SK-N-MC (cell line): ENCODE results near the gene RYR3.

Source experiments
- EZH2 ChIP-seq: fragments of 200-600 bp; sonication (generic); IDR thresholded peaks from one replicate; pipeline ENCODE4 v1.6.1; 2017; ENCODE audit warnings: antibody characterized with exemption
- FOXP2 ChIP-seq: optimal IDR thresholded peaks from 2 replicates; pipeline ENCODE3; 2011; ENCODE audit warnings: mild to moderate bottlenecking, moderate library complexity; ENCODE audit not compliant: insufficient read depth; ENCODE audit errors: extremely low read length, control extremely low read depth
- POLR2AphosphoS5 ChIP-seq: IDR thresholded peaks from 2 replicates; pipeline ENCODE4 v1.6.1; 2012; ENCODE audit warnings: mild to moderate bottlenecking, low read depth, low read length, borderline replicate concordance

DNA sequence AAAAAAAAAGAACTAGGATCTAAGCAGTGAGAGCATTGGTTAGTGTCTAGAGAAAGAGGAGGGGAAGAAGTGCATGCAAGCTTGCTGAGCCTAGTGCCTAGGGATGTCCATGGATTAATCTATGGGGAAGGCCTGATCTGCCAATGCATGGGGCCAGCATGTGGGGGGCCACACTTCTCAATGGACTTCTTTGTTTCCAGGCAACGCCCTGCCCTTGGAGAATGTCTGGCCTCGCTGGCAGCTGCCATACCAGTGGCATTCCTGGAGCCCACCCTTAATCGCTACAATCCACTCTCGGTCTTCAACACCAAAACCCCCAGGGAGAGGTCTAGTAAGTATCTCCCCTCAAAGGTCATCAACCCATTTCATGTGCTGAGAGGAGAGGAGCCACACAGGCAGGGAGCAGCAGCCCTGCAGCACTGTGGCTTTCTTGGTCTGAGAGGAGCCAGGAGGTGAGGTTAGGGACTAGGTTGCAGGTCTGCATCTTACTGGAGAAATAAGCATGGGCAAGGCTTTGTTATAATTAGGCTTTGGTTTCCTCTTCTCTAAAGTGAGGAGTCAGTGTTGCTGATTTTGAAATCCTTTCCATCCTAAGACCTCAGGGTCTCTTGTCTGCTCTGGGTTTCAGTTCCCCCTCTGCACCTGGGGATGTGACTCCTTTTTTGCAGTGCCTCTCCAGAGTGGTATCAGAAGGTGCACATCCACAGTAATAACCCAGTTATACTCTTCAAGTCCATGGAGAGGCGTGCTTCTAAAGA lies 469.4 kb downstream of the RYR3 start:
- no peak for TF ChIP-seq POLR2AphosphoS5
- TF ChIP-seq EZH2, result no peak
- no peak for TF ChIP-seq FOXP2
